D341Med (cell line): ENCODE results near the gene TJP2.

Experiments
- DNase-seq: peaks from one replicate; pipeline ENCODE4 v3.0.0; 2012; ENCODE audit warnings: low spot score

The TJP2 gene

GRCh38 chr9:69191231-69191630 is 17.2 kb downstream of the TJP2 start:
- no peak for DNase-seq

- no peak for DNase-seq
These were observed 18.1 kb downstream of the TJP2 start for GRCh38 chr9:69192214-69192613.

- no peak for DNase-seq
These were observed 19.6 kb downstream of the TJP2 start for GRCh38 chr9:69193685-69194032.

GRCh38 chr9:69194702-69195418 is 20.8 kb downstream of the TJP2 start:
- no peak for DNase-seq

- no peak for DNase-seq
These were observed 21.6 kb downstream of the TJP2 start for GRCh38 chr9:69195668-69196067.

GRCh38 chr9:69197687-69198086 is 23.6 kb downstream of the TJP2 start:
- no peak for DNase-seq

- DNase-seq = no peak
These were observed 24.6 kb downstream of the TJP2 start for GRCh38 chr9:69198521-69199220.

GRCh38 chr9:69199769-69200470 is 25.8 kb downstream of the TJP2 start:
- no peak for DNase-seq

GRCh38 chr9:69202556-69202955 is 28.5 kb downstream of the TJP2 start:
- no peak for DNase-seq

- no peak for DNase-seq
These were observed 30.2 kb downstream of the TJP2 start for GRCh38 chr9:69204326-69204725.

GRCh38 chr9:69204849-69205248 is 30.8 kb downstream of the TJP2 start:
- no peak for DNase-seq

- no peak for DNase-seq
These were observed 32.0 kb downstream of the TJP2 start for GRCh38 chr9:69206047-69206446.

- DNase-seq = no peak
These were observed 33.4 kb downstream of the TJP2 start for GRCh38 chr9:69207503-69207902.

- no peak for DNase-seq
These were observed 37.5 kb downstream of the TJP2 start for GRCh38 chr9:69211424-69212036.

- DNase-seq = no peak
These were observed 39.6 kb downstream of the TJP2 start for GRCh38 chr9:69213647-69214046.

- no peak for DNase-seq
These were observed 40.9 kb downstream of the TJP2 start for GRCh38 chr9:69214939-69215338.

- no peak for DNase-seq
These were observed 41.9 kb downstream of the TJP2 start for GRCh38 chr9:69215774-69216485.

GRCh38 chr9:69218166-69218565 is 44.1 kb downstream of the TJP2 start:
- DNase-seq = no peak

GRCh38 chr9:69221036-69221435 is 47.0 kb downstream of the TJP2 start:
- DNase-seq = no peak

GRCh38 chr9:69222970-69223369 is 48.9 kb downstream of the TJP2 start:
- no peak for DNase-seq

- DNase-seq = peak; percentile 65
These were observed 49.5 kb downstream of the TJP2 start for GRCh38 chr9:69223605-69224004.

- DNase-seq = no peak
These were observed 55.3 kb downstream of the TJP2 start for GRCh38 chr9:69229367-69229766.
